Putamen (tissue), 1 donor: Measurements from ENCODE around the gene INSYN2A.
A peak's percentile ranks its signal among the peaks of the same experiment; 100 is the strongest.

ENCODE experiments used
- DNase-seq: peaks from one replicate; pipeline ENCODE4 v3.0.0-alpha.2; 2016; ENCODE audit warnings: low spot score

INSYN2A gene

DNA sequence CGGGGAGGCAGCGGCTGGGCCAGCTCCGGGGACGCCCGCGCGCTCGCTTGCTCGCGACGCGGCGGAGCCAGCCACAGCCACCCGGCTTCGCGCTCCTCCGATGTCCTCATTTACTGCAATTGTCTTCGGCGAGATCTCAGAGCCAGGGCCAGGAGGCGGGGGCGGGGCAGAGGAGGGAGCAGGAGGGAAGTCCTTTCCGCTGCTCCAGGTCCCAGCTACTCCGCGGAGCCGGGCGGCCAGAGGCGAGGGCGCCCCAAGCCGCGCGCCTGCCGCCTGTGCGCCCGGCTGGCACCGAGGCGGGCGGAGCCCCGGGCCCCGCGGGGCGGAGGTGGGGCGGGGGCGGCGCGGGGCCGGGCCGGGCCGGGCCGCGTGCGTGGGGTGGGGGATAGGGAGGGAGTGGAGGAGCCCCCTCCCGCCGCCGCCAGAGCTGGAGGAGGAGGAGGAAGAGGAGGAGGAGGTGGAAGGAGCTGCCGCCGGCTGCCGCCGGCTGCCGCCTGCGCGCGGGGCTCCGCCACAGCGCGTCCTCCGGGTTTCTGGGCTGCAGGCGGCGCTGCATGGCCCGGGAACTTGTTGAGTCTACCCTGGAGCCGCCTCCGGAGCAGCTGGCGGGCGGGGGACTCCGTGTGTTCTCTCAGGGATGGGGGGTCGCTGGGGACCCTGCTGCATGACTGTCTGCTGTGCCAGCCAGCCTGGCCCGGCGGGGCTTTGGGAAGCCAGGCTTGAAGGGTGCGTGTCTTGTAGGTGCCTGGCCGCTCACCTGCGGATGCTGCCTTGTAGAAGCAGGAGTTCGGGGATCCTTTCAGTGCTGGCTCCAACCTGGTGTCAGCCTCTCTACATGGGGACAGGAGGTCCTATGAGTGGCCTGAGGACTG lies at the start of gene INSYN2A:
TSS of gene INSYN2A (minus strand) at position 310 of the 872 bp plus-strand sequence. CDS start 20,196 bp downstream, outside the sequence.
- peak; percentile 66 for DNase-seq

GRCh38 chr10:127245456-127245855 lies 49.1 kb upstream of the INSYN2A start:
- no peak for DNase-seq

GRCh38 chr10:127243490-127244272 lies 47.3 kb upstream of the INSYN2A start:
- peak; percentile 18 for DNase-seq

GRCh38 chr10:127242914-127243313 lies 46.5 kb upstream of the INSYN2A start:
- DNase-seq: no peak

DNA sequence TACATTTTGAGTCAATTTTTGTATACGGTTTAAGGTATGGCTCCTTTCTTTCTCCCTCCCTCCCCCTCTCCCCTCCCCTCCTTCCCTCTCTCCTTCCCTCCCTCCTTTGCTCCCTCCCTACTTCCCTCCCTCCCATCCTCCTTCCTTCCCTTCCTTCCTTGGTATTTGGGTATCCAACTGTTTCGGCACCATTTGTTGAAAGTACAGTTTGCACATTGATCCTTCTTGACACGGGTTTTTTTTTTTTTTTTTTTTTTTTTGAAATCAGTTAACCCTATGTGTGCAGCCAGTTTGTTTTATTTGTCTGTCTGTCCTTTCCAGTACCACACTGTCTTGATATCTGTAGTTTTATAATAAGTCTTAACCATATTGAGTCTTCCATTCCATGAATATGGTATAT lies 39.9 kb upstream of the INSYN2A start:
- DNase-seq: no peak

DNA sequence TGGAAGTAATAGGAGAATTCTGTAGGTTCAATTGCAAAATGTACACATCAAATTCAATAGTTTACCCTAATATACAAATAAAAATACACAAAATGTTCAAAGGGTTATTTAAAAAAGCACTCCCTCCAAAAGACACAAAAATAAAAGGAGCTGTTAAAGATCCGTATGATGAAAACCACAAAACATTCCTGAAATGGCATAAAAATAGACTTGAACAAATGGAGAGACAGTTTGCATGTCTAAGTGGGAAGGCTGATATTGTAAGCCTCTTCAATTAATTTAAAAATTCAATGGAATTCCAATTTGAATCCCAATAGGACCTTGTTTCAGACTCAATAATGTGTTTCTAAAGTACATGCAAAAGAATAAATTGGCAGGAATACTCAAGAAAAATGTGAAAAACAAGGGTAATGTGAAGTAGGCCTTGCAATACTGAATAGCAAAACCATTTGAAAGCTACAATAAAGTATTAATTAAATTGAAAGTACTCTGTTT lies 38.0 kb upstream of the INSYN2A start:
- DNase-seq: no peak

DNA sequence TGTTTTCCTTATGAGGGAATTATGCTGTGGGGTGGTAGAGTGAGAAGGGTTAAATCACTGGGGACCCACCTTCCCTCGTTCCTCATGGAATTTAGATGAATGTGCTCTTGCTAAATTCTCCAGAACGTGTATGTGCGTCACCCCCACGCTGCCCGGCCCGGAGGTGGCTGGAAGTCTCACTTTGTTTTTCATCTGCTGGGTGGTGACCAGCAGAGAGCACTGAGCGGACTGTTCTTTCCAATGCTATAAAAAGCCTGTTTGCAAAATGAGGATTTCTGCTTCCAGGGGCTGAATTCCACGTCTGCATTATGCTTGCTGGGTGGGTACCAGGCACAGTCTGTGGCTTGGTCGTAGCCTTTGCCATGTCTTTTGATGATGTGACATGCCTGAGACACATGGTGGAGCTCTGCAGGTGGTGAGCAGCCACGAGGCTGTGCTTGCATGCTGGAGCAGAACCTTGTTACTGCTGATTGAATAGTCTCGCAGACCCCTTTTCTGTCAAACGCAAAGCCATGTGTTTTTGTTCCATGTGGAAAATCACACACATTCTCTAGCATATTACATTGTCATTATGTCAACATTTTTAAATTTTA lies 31.9 kb upstream of the INSYN2A start:
- no peak for DNase-seq

DNA sequence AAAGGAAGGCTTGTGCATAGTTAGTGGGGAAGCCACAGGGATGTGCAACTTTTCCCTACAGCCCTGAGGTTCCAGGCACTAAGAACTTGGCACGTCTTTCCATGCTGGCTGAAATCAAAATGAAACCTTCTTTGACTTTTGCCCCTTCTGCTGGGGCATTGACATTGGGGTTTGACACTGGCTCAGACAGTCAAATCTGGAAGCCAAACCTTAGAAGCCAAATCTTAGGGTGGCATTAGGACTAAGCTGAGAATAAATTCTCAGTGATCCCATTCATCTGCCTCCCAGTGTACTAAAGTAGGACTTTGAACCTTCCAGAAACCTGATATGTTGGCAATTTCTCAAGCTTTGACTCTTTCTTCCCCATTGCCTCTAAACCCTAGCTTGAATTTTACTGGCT lies 31.3 kb upstream of the INSYN2A start:
- no peak for DNase-seq

- DNase-seq: no peak
Observed at GRCh38 chr10:127227027-127227426, 30.6 kb upstream of the INSYN2A start.

- DNase-seq: no peak
Observed at GRCh38 chr10:127221281-127221680, 24.9 kb upstream of the INSYN2A start.

DNA sequence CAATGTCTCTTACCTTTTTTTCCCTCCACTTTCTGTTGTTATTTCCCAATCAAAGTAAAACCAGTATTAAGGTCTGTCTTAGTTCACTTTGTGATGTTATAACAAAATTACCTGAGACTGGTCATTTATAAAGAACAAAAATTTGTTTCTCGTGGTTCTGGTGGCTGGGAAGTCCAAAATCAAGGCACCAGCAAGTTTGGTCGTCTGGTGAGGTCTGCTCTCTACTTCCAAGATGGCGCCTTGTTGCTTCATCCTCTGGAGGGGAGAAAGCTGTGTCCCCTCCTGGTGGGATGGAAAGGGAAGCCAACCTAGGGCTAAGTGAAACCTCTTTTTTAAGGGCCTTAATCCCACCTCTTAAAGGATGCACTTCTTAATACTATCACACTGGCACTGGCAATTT lies 22.3 kb upstream of the INSYN2A start:
- DNase-seq: no peak

DNA sequence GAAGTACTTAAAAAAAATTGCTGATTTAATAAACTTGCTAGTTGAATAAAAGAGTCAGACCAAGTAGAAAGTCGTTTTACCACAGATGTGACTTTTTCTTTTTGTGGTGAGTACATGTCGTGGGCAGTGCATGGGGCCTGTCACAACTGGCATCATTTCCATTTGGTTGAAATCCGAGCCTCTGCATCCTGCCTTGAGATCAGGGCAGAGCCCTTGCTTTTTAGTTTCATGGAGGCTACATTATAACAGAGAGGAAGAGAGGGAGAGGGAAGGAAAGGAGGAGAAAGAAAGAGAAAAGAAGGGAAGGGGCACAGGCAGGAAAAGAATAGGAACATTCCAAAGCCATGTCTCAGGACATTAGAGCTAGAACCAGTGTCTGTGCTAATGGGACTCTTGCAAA lies 20.4 kb upstream of the INSYN2A start:
- no peak for DNase-seq

- DNase-seq: no peak
Observed at GRCh38 chr10:127216274-127216673, 19.9 kb upstream of the INSYN2A start.

- DNase-seq: no peak
Observed at GRCh38 chr10:127215866-127216265, 19.5 kb upstream of the INSYN2A start.

GRCh38 chr10:127210936-127211466 lies 14.6 kb upstream of the INSYN2A start:
- no peak for DNase-seq

- no peak for DNase-seq
Observed at GRCh38 chr10:127207081-127207480, 10.7 kb upstream of the INSYN2A start.

GRCh38 chr10:127203067-127203466 lies 6.7 kb upstream of the INSYN2A start:
- no peak for DNase-seq

DNA sequence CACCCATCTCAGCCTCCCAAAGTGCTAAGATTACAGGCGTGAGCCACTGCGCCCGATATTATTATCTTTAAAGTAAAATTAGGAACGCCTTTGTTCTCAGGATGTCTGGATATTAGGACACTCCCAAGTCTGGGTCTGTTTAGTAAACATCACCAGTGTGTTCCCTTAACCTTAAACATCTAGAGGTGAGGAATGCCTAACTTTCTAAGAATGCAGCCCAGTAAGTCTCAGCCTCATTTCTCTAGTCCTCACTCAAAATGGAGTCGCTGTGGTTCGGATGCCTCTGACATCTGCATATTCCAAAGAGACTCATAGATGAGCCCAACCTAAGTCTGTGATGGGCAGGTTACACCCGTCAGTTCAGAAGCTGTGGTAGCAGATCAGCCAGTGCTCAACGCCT lies 4.3 kb upstream of the INSYN2A start:
- DNase-seq: no peak

DNA sequence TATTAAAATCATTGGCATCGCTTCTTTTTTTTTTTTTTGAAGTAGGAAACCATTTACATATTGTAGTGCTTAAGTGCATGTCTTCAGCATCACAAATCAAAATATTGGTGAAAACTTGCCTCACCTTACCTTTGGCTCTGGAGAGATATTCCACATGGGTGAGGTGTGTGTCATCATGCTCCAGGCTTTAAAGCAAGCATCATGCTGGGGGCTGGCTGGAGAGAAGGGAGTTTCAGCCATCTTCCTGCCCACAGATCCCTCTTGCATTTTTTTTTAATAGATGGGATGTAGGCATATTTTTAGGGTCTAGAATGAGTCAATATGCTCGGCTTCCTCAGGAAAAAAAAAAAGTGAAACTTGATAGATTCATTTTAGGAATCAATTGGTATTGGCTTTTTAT lies 2.3 kb upstream of the INSYN2A start:
- DNase-seq: no peak

- DNase-seq: no peak
Observed at GRCh38 chr10:127198307-127198706, 1.9 kb upstream of the INSYN2A start.

GRCh38 chr10:127197154-127197432 lies 702 bp upstream of the INSYN2A start:
- no peak for DNase-seq

GRCh38 chr10:127195571-127196281 lies 665 bp downstream of the INSYN2A start:
- peak; percentile 16 for DNase-seq
